Measurements from ENCODE around the gene LSAMP.

DNA sequence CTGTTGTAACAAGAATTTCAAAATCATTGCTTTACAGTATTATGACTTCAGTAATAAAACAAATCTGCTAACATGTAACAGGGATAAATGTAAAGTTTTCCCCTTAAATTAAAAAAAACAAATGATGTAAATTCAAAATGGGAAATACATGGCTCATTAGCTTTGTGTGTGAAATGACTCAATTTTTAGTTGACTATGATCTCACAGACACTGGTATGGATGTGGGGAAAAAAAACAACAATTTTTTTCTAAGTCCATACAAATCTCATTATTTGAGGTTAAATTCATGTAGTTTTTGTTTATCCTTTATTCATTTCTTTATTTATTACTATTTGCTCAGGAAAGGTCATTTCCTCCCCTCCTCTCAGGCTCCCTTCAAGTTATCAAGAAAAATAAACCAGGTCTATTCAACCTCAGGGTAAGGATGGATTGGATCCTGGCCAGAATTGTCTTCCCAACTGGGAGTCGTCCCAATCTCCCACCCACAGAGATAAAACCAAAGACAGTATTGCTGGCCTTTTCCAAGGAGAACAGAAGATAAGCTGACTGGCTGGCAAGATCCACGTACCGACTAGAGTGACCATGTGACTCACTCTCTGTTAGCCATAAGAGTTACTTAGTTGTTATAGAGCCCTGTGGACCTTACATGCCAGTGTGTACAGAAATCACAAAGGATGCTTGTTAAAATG is 448.7 kb downstream of the LSAMP start:
- TF ChIP-seq, protein P1, sequence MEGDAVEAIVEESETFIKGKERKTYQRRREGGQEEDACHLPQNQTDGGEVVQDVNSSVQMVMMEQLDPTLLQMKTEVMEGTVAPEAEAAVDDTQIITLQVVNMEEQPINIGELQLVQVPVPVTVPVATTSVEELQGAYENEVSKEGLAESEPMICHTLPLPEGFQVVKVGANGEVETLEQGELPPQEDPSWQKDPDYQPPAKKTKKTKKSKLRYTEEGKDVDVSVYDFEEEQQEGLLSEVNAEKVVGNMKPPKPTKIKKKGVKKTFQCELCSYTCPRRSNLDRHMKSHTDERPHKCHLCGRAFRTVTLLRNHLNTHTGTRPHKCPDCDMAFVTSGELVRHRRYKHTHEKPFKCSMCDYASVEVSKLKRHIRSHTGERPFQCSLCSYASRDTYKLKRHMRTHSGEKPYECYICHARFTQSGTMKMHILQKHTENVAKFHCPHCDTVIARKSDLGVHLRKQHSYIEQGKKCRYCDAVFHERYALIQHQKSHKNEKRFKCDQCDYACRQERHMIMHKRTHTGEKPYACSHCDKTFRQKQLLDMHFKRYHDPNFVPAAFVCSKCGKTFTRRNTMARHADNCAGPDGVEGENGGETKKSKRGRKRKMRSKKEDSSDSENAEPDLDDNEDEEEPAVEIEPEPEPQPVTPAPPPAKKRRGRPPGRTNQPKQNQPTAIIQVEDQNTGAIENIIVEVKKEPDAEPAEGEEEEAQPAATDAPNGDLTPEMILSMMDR (IDR thresholded peaks at IDR 0.05): no peak
- no peak for TF ChIP-seq POLR2A (IDR thresholded peaks at IDR 0.05)

Measured in lower leg skin (tissue), 3 donors.